Measurements from ENCODE around the gene DCST1.

DCST1 gene

DNA sequence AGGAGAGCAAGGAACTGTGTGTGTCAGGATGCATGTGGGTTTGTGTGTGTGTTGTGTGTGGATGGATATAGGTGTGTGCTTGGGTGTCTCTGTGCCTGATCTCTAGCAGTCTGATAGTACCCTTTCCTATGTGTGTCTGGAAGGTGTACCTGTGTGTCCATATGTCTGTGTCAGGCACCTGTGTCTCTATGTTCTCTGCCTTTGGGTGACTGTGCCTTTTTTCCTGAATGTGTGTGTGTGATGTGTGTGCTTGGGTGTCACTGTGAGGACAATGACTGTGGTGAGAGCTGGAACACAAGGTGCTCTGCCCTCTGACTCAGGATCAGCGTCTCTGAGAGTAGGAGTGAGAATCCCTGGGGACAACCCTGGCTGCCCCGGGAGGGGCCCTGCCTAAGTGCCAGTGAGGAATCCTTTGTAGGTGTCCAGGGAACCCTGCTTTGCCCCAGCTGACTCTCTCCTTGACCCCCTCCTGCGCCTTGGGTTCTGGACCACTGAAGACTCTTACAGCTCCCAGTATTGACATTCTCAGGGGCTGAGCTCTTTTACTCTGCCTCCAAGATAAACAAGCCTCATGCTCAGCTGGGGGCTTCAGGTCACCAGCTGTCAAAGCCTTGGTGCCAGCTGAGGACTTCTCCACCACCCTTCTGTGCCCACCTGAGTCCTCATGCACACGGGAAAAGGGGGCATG is 44.3 kb downstream of the DCST1 start:
- no peak for DNase-seq

- no peak for DNase-seq
Observed at GRCh38 chr1:155078469-155079209, 45.0 kb downstream of the DCST1 start, which contains the start of gene EFNA3. TSS of gene EFNA3 (plus strand) at chr1:155078837. CDS start at chr1:155078942, 105 bp downstream.

DNA sequence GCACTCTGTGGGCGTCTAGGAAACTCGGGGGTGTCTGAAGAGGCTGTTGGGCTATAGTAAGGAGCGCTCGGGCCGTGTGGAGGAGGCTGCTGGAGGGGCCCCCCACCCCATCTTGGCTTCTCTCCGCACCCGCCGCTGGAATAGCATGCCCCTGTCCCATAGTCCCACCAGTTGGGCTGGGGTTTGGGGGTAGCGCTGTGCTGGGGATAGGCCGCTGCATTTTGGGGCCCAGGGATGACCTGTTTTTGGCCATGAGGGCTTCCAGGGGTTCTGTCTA is 45.5 kb downstream of the DCST1 start:
- no peak for DNase-seq

- no peak for DNase-seq
Observed at GRCh38 chr1:155079487-155080311, 46.1 kb downstream of the DCST1 start.

- no peak for DNase-seq
Observed at GRCh38 chr1:155080312-155081228, 46.9 kb downstream of the DCST1 start.

- no peak for DNase-seq
Observed at GRCh38 chr1:155081472-155082300, 48.1 kb downstream of the DCST1 start.

- DNase-seq = no peak
Observed at GRCh38 chr1:155082301-155083051, 48.9 kb downstream of the DCST1 start.

GRCh38 chr1:155083052-155083541 is 49.5 kb downstream of the DCST1 start:
- no peak for DNase-seq

- peak; percentile 44 for DNase-seq
Observed at GRCh38 chr1:155083865-155084721, 50.5 kb downstream of the DCST1 start.

DNA sequence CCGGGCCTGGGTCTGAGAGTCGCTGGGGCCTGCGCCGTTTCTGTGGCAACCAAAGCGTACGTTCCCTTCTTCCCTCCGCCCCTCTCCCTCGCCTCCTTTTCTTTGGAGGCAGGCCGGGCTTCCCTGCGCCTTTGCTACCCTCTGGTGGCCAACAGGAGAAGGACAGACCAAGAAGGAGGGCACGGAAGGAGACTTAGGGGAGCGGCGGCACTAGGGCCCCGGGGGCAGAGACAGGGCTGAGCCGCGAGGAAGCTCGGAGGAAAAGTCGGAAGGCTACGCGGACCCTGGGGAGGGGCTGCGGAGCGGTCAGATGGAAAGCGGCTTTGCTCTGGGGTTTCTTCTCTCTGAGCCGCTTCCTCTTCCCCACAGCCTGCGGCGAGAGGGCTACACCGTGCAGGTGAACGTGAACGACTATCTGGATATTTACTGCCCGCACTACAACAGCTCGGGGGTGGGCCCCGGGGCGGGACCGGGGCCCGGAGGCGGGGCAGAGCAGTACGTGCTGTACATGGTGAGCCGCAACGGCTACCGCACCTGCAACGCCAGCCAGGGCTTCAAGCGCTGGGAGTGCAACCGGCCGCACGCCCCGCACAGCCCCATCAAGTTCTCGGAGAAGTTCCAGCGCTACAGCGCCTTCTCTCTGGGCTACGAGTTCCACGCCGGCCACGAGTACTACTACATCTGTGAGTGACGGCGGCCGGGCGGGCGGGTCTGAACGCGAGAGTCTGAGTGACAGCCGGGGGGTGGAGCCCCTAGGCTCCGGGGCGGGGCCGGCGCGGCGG is 51.3 kb downstream of the DCST1 start:
- DNase-seq = peak; percentile 88

- DNase-seq = no peak
Observed at GRCh38 chr1:155085504-155086127, 52.0 kb downstream of the DCST1 start.

DNA sequence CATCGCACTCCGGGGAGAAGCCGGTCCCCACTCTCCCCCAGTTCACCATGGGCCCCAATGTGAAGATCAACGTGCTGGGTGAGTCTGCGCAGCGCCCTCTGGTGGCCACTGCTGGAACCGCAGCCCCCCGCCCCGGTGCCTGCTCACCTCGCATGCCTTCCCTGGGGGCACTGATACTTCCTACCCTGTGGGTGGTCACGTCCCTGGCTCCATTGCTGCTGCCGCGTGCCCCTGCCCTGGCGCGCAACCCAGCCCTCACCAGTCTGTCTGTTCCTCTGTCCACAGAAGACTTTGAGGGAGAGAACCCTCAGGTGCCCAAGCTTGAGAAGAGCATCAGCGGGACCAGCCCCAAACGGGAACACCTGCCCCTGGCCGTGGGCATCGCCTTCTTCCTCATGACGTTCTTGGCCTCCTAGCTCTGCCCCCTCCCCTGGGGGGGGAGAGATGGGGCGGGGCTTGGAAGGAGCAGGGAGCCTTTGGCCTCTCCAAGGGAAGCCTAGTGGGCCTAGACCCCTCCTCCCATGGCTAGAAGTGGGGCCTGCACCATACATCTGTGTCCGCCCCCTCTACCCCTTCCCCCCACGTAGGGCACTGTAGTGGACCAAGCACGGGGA is 52.6 kb downstream of the DCST1 start:
- DNase-seq = no peak

GRCh38 chr1:155086856-155087535 is 53.4 kb downstream of the DCST1 start:
- no peak for DNase-seq

GRCh38 chr1:155091071-155092051 is 57.7 kb downstream of the DCST1 start:
- peak; percentile 30 for DNase-seq

- no peak for DNase-seq
Observed at GRCh38 chr1:155092131-155092530, 58.5 kb downstream of the DCST1 start.

DNA sequence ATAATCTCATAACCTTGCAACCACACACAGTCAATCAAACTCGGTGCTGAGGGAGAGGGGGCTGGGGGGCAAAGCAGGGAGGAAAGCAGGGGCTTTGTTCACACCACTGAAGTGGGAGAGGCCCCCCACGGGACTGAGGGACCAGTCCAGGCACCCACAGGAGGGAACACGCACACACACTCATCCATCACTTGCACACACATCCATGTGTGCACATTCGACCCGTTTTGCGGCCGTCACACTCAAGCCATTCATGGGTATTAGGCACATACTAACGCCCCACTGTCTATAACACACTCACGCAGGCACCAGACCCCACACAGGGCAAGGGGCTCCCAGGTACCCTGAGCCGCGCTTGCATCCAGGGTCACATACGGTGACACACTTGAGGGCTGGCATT is 59.0 kb downstream of the DCST1 start:
- no peak for DNase-seq

Measured in DMS 273 treated with DMSO at 0.1 percent for 48 hours (cell line).